GM10248 (cell line): ENCODE measurements around the gene GRIA3.

Source experiments
- CTCF ChIA-PET: fragments of 300-600 bp; sonication (Branson Sonifier 250); formaldehyde crosslinking; extraction: SDS; loops from one replicate; lab custom pipeline; 2021; ENCODE audit warnings: antibody characterized with exemption; lab: Yijun Ruan, JAX
- POLR2A ChIA-PET: fragments of 350-650 bp; sonication (Branson Sonifier 250); formaldehyde crosslinking; extraction: SDS; loops from one replicate; lab custom pipeline; 2020; ENCODE audit warnings: antibody characterized with exemption; lab: Yijun Ruan, JAX
- DNase-seq: peaks from one replicate; pipeline ENCODE4 v3.0.0; 2012; ENCODE audit errors: extremely low spot score
- CTCF ChIP-seq: IDR thresholded peaks from 2 replicates; pipeline ENCODE4 v1.5.1; 2012; ENCODE audit warnings: mild to moderate bottlenecking, low read depth; ENCODE audit errors: extremely low read depth, missing control alignments, control extremely low read depth

The GRIA3 gene

GRCh38 chrX:123487669-123488068 lies 303.6 kb downstream of the GRIA3 start:
- ChIA-PET POLR2A (no interaction called here), CTCF (no interaction called here)
- no peak for DNase-seq
- TF ChIP-seq CTCF = no peak

- POLR2A ChIA-PET = no interaction called here
- CTCF ChIA-PET = no interaction called here
- TF ChIP-seq CTCF = no peak
- DNase-seq = no peak
Measured at GRCh38 chrX:123489011-123489410, 304.9 kb downstream of the GRIA3 start.

- ChIA-PET POLR2A (no interaction called here), CTCF (no interaction called here)
- TF ChIP-seq CTCF = no peak
- no peak for DNase-seq
Measured at GRCh38 chrX:123493857-123494256, 309.8 kb downstream of the GRIA3 start.

GRCh38 chrX:123499787-123500186 lies 315.7 kb downstream of the GRIA3 start:
- TF ChIP-seq CTCF = no peak
- DNase-seq = no peak
- POLR2A ChIA-PET = no interaction called here
- CTCF ChIA-PET = no interaction called here

- ChIA-PET POLR2A (no interaction called here), CTCF (no interaction called here)
- no peak for TF ChIP-seq CTCF
- DNase-seq = no peak
Measured at GRCh38 chrX:123504047-123504446, 320.0 kb downstream of the GRIA3 start.

- no peak for DNase-seq
- no peak for TF ChIP-seq CTCF
- CTCF ChIA-PET = no interaction called here
- POLR2A ChIA-PET = no interaction called here
Measured at GRCh38 chrX:123504630-123505270, 320.7 kb downstream of the GRIA3 start.
